ENCODE measurements around the gene PLEKHA4. TPM values are rescaled to one million over a fixed set of nuclear protein-coding genes. Genes with fewer than 3 reads are reported as not detected.

PLEKHA4 gene
- total and polyA plus RNA-seq, 10 of the 15 experiments (the other 5 are each of a cell fraction or from before 2014, with no cell fraction given): 0.13 to 10.0 (median 6.4) TPM; not detected in 1

DNA sequence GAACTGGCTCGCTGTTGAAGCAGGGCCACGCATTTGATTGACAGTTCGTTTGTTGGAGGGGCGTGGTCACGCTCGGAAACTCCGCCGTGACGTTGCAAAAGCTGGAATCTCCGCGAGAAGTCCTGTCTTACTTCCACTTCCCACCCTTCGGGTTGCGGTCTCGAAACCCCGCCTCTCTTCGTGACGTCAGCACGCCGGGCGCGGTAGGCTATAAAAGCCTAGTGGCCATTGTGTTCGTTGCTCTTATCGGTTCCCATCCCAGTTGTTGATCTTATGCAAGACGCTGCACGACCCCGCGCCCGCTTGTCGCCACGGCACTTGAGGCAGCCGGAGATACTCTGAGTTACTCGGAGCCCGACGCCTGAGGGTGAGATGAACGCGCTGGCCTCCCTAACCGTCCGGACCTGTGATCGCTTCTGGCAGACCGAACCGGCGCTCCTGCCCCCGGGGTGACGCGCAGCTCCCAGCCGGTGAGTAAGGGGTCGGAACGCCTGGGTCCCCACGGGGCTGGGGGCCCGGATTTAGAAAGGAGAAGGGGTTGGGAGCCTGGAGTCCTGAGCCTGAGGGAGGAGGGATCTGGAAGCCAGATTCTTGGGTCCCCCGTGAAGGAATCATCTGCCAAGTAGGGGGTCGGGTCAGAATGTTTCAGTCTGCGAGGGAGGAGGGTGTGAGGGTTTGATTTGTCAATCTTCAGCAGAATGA is 3.9 kb upstream of the PLEKHA4 start, which contains the start of gene PPP1R15A (continued):
- 0 out of 2 replicates have a peak, but pooled peaks have one; percentile 14 for TF ChIP-seq EED (IDR thresholded peaks at IDR 0.05; ENCODE audit: low read depth)
- peak; percentile 69; the same call in 1 of the 2 replicates for TF ChIP-seq RFX5 (IDR thresholded peaks at IDR 0.05; ENCODE audit: low read depth, low read length)
- peak; percentile 90 for TF ChIP-seq LARP7 (IDR thresholded peaks at IDR 0.05)
- TF ChIP-seq GATAD2B (conservative IDR thresholded peaks at IDR 0.05; ENCODE audit: low read depth): no peak; the same call in 1 of the 2 replicates
- 0 out of 2 replicates have a peak, but pooled peaks have one; percentile 23 for TF ChIP-seq SREBF1 (IDR thresholded peaks at IDR 0.05; ENCODE audit: low read length)
- TF ChIP-seq ATF7 (IDR thresholded peaks at IDR 0.05; ENCODE audit: low read depth): peak; percentile 91
- TF ChIP-seq BHLHE40 (IDR thresholded peaks at IDR 0.05; ENCODE audit: borderline replicate concordance in 1 of 2, low read depth in 2 of 2, low read length in 1 of 2): peak in 1 of 2 experiments; percentile 44; a peak in 1 of 4 replicates
- TF ChIP-seq GABPA (IDR thresholded peaks at IDR 0.05; ENCODE audit: low read depth): no peak
- TF ChIP-seq NFYB (IDR thresholded peaks at IDR 0.05; ENCODE audit: insufficient read depth, low read depth, low read length): no peak
- no peak for TF ChIP-seq SRF (IDR thresholded peaks at IDR 0.05; ENCODE audit: low read depth in 2 of 2, low read length in 2 of 2)
- TF ChIP-seq, protein P1, sequence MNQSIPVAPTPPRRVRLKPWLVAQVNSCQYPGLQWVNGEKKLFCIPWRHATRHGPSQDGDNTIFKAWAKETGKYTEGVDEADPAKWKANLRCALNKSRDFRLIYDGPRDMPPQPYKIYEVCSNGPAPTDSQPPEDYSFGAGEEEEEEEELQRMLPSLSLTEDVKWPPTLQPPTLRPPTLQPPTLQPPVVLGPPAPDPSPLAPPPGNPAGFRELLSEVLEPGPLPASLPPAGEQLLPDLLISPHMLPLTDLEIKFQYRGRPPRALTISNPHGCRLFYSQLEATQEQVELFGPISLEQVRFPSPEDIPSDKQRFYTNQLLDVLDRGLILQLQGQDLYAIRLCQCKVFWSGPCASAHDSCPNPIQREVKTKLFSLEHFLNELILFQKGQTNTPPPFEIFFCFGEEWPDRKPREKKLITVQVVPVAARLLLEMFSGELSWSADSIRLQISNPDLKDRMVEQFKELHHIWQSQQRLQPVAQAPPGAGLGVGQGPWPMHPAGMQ (IDR thresholded peaks at IDR 0.05; ENCODE audit: borderline replicate concordance): no peak
- peak; percentile 75 for TF ChIP-seq RELA (IDR thresholded peaks at IDR 0.05; ENCODE audit: borderline replicate concordance, partially characterized antibody)
- peak; percentile 37; the same call in 1 of the 2 replicates for TF ChIP-seq HCFC1 (IDR thresholded peaks at IDR 0.05; ENCODE audit: low read length)
- TF ChIP-seq, protein P2, sequence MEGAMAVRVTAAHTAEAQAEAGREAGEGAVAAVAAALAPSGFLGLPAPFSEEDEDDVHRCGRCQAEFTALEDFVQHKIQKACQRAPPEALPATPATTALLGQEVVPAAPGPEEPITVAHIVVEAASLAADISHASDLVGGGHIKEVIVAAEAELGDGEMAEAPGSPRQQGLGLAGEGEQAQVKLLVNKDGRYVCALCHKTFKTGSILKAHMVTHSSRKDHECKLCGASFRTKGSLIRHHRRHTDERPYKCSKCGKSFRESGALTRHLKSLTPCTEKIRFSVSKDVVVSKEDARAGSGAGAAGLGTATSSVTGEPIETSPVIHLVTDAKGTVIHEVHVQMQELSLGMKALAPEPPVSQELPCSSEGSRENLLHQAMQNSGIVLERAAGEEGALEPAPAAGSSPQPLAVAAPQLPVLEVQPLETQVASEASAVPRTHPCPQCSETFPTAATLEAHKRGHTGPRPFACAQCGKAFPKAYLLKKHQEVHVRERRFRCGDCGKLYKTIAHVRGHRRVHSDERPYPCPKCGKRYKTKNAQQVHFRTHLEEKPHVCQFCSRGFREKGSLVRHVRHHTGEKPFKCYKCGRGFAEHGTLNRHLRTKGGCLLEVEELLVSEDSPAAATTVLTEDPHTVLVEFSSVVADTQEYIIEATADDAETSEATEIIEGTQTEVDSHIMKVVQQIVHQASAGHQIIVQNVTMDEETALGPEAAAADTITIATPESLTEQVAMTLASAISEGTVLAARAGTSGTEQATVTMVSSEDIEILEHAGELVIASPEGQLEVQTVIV (IDR thresholded peaks at IDR 0.05; ENCODE audit: borderline replicate concordance, partially characterized antibody): no peak
- TF ChIP-seq, protein P3, sequence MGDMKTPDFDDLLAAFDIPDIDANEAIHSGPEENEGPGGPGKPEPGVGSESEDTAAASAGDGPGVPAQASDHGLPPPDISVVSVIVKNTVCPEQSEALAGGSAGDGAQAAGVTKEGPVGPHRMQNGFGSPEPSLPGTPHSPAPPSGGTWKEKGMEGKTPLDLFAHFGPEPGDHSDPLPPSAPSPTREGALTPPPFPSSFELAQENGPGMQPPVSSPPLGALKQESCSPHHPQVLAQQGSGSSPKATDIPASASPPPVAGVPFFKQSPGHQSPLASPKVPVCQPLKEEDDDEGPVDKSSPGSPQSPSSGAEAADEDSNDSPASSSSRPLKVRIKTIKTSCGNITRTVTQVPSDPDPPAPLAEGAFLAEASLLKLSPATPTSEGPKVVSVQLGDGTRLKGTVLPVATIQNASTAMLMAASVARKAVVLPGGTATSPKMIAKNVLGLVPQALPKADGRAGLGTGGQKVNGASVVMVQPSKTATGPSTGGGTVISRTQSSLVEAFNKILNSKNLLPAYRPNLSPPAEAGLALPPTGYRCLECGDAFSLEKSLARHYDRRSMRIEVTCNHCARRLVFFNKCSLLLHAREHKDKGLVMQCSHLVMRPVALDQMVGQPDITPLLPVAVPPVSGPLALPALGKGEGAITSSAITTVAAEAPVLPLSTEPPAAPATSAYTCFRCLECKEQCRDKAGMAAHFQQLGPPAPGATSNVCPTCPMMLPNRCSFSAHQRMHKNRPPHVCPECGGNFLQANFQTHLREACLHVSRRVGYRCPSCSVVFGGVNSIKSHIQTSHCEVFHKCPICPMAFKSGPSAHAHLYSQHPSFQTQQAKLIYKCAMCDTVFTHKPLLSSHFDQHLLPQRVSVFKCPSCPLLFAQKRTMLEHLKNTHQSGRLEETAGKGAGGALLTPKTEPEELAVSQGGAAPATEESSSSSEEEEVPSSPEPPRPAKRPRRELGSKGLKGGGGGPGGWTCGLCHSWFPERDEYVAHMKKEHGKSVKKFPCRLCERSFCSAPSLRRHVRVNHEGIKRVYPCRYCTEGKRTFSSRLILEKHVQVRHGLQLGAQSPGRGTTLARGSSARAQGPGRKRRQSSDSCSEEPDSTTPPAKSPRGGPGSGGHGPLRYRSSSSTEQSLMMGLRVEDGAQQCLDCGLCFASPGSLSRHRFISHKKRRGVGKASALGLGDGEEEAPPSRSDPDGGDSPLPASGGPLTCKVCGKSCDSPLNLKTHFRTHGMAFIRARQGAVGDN (IDR thresholded peaks at IDR 0.05): peak; percentile 97
- TF ChIP-seq, protein P4, sequence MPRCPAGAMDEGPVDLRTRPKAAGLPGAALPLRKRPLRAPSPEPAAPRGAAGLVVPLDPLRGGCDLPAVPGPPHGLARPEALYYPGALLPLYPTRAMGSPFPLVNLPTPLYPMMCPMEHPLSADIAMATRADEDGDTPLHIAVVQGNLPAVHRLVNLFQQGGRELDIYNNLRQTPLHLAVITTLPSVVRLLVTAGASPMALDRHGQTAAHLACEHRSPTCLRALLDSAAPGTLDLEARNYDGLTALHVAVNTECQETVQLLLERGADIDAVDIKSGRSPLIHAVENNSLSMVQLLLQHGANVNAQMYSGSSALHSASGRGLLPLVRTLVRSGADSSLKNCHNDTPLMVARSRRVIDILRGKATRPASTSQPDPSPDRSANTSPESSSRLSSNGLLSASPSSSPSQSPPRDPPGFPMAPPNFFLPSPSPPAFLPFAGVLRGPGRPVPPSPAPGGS (IDR thresholded peaks at IDR 0.05; ENCODE audit: borderline replicate concordance, insufficient read depth, low read depth, low read length, poor library complexity, severe bottlenecking): no peak
